Esophagus muscularis mucosa (tissue), 4 donors: Measurements from ENCODE around the gene SH3YL1. TPM values are rescaled to one million over a fixed set of nuclear protein-coding genes. Genes with fewer than 3 reads are reported as not detected.

Source experiments
- DNase-seq: peaks from one replicate; pipeline ENCODE4 v3.0.0-alpha.2; 2017; ENCODE audit errors: extremely low spot score
- H3K27ac ChIP-seq, 4 donors: fragments of 200-600 bp; sonication (generic); replicated peaks in 1 of 4; 1 replicate in 3 of 4; 2 replicates in 1 of 4; pipeline ENCODE4 v1.5.1; 2016 to 2019; ENCODE audit warnings: mild to moderate bottlenecking in 1 of 4
- H3K27me3 ChIP-seq, 4 donors: fragments of 200-600 bp; sonication (generic); one replicate each; pipeline versions ENCODE4 v1.5.1 to v1.6.0; 2016 to 2019
- H3K36me3 ChIP-seq, 4 donors: fragments of 200-600 bp; sonication (generic); one replicate each; pipeline ENCODE4 v1.5.1; 2016 to 2019
- H3K4me1 ChIP-seq, 4 donors: fragments of 200-600 bp; sonication (generic); one replicate each; pipeline ENCODE4 v1.5.1; 2016 to 2019
- H3K4me3 ChIP-seq, 4 donors: fragments of 200-600 bp; sonication (generic); 1 replicate in 2 of 4; 2 replicates in 2 of 4; pipeline ENCODE4 v1.5.1; 2016 to 2019; ENCODE audit warnings: mild to moderate bottlenecking in 4 of 4, moderate library complexity in 1 of 4
- H3K9me3 ChIP-seq, 4 donors: fragments of 200-600 bp; sonication (generic); 1 replicate in 3 of 4; 2 replicates in 1 of 4; pipeline ENCODE4 v1.5.1; 2016 to 2019
- CTCF ChIP-seq, 3 experiments: fragments of 200-600 bp in 2 of 3; fragments of 450-650 bp in 1 of 3; sonication (generic) in 2 of 3; IDR thresholded peaks; one replicate each; pipeline ENCODE4 v1.5.1; 2017 to 2019; ENCODE audit warnings: antibody characterized with exemption in 3 of 3, mild to moderate bottlenecking in 2 of 3, moderate library complexity in 1 of 3
- EP300 ChIP-seq: sonication (generic); formaldehyde crosslinking; IDR thresholded peaks from one replicate; pipeline ENCODE4 v1.6.1; 2017; ENCODE audit warnings: antibody characterized with exemption
- POLR2A ChIP-seq: fragments of 450-650 bp; IDR thresholded peaks from one replicate; pipeline ENCODE4 v1.6.1; 2017; ENCODE audit warnings: antibody characterized with exemption, moderate library complexity, mild to moderate bottlenecking, low read depth
- POLR2AphosphoS5 ChIP-seq, 2 donors: sonication (generic); formaldehyde crosslinking; IDR thresholded peaks; one replicate each; pipeline ENCODE4 v1.6.1; 2017; ENCODE audit warnings: antibody characterized with exemption in 2 of 2
- WGBS: methylation state at CpG from one replicate; pipeline ENCODE4 v1.1.5; 2018; 5-methylcytosine and 5-hydroxymethylcytosine counted together
- intact Hi-C: fragments of 100-400 bp; cut with DNase I; formaldehyde crosslinking; loops from one replicate; pipeline ENCODE4 v1.15.1; 2023
- total RNA-seq, 4 donors: library from RNA; depleted of rRNA; stranded (reverse); fragments of >200 nt; gene quantifications; one replicate each; pipeline versions ENCODE4 v1.1.0 to v1.2.1, GENCODE V29; 2016

Gene SH3YL1
- total RNA-seq, 4 donors from 2014 or later = 15.7 to 20.3 (median 18.2) TPM

DNA sequence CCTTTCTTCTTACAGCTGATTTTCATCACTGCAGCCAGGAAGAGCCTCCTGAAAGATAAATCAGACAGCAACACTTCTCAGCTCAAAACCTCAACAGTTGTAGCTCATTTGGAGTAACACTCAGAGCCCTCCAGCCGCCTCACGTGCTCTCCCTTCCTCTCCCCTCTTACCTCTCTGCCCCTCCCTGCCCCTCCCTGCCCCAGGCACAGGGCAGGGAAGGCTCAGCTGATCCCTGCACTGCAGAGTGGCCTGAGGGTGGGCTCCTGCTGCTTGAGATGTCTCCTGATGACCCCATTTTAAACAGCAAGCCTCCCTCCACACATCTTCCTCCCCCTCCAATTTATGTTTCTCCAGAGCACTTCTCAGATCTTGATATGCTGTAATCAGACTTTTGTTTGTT lies 54.4 kb downstream of the SH3YL1 start:
- no peaks in the 10 kb centered on the region for H3K36me3 ChIP-seq
- peaks cover 0 to 12% (median 5%) of the 10 kb centered on the region in 4 donors for H3K9me3 ChIP-seq
- no peak for DNase-seq
- TF ChIP-seq EP300 (no peak), POLR2AphosphoS5 (IDR thresholded peaks at IDR 0.05) (no peak), POLR2A (no peak), CTCF (IDR thresholded peaks at IDR 0.05) (no peak)
- 48% methylated on average over 2 of the region's 2 CpGs for WGBS
- H3K4me1 ChIP-seq = no peaks in the 10 kb centered on the region
- H3K27me3 ChIP-seq = peaks cover 3 to 60% (median 12%) of the 10 kb centered on the region in 4 donors
- H3K4me3 ChIP-seq = no peak overlapping the region
- H3K27ac ChIP-seq = no peak overlapping the region
- intact Hi-C loops = no loop called here

- H3K36me3 ChIP-seq = no peaks in the 10 kb centered on the region
- 80% methylated on average over 1 of the region's 1 CpG for WGBS
- no peak for DNase-seq
- intact Hi-C loops = no loop called here
- peaks cover 0 to 52% (median 12%) of the 10 kb centered on the region in 4 donors for H3K27me3 ChIP-seq
- H3K4me1 ChIP-seq = no peaks in the 10 kb centered on the region
- no peak overlapping the region for H3K4me3 ChIP-seq
- peaks cover 0 to 12% (median 5%) of the 10 kb centered on the region in 4 donors for H3K9me3 ChIP-seq
- H3K27ac ChIP-seq = no peak overlapping the region
- TF ChIP-seq EP300 (no peak), POLR2A (no peak), CTCF (IDR thresholded peaks at IDR 0.05) (no peak), POLR2AphosphoS5 (IDR thresholded peaks at IDR 0.05) (no peak)
These were observed 55.5 kb downstream of the SH3YL1 start for GRCh38 chr2:208335-208734.

GRCh38 chr2:203984-204383 lies 59.8 kb downstream of the SH3YL1 start:
- DNase-seq = no peak
- Histone ChIP-seq H3K4me3 (no peak overlapping the region), H3K27ac (no peak overlapping the region), H3K4me1 (no peaks in the 10 kb centered on the region), H3K9me3 (no peaks in the 10 kb centered on the region), H3K27me3 (peaks cover 0 to 21% (median 5%) of the 10 kb centered on the region in 4 donors), H3K36me3 (no peaks in the 10 kb centered on the region)
- intact Hi-C loops = no loop called here
- TF ChIP-seq CTCF (IDR thresholded peaks at IDR 0.05) = no peak
- TF ChIP-seq POLR2AphosphoS5 (IDR thresholded peaks at IDR 0.05) = no peak
- no peak for TF ChIP-seq EP300
- WGBS = 53% methylated on average over 2 of the region's 2 CpGs

DNA sequence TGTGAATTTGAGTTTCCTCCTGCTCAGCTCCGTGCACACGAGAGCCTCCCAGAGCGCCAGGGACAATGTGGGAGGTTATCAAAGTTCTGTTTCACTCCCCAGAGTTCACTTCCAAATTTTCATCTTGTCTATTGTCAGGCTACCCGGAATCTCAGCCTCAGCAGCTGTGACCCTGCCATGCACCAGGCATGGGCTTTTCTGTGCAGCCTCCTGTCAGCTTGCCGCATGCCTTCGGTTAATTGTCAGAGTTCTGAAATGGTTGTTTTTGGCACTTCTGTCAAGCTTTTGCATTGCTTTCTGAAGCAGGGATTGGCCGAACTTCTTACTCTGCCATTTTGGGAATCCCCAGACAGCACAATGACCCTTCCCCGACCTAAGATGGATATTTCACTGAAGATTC lies 60.4 kb downstream of the SH3YL1 start:
- H3K27ac ChIP-seq = no peak overlapping the region
- WGBS = 76% methylated on average over 7 of the region's 8 CpGs
- TF ChIP-seq EP300 (no peak), CTCF (IDR thresholded peaks at IDR 0.05) (no peak), POLR2AphosphoS5 (IDR thresholded peaks at IDR 0.05) (no peak), POLR2A (no peak)

DNA sequence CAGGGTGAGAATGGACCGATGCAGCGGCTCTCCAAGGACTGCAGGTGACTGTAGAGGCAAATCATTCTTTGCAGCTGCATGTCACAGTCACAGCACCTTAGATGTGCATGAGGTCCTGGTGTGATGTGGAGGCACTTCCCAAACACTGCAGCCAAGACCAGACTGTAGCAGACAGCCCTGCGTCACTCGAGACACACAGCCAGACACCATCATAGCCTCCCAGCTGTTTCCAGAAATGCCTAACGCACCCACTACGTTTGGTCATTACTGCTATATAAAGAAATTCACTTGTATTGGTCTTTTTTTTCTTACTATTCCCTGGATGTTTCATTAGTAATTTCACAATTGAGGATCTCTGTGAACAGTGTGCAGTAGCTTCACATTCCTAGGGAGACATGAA lies 60.9 kb downstream of the SH3YL1 start:
- WGBS = 74% methylated on average over 6 of the region's 6 CpGs
- H3K4me1 ChIP-seq = no peaks in the 10 kb centered on the region
- no peak overlapping the region for H3K27ac ChIP-seq
- no peak overlapping the region for H3K4me3 ChIP-seq
- no peak for DNase-seq
- no peaks in the 10 kb centered on the region for H3K36me3 ChIP-seq
- TF ChIP-seq POLR2AphosphoS5 (IDR thresholded peaks at IDR 0.05) (no peak), CTCF (IDR thresholded peaks at IDR 0.05) (no peak)
- H3K9me3 ChIP-seq = no peaks in the 10 kb centered on the region
- peaks cover 0 to 14% (median under 1%) of the 10 kb centered on the region in 4 donors for H3K27me3 ChIP-seq
- intact Hi-C loops = no loop called here

More for the DNA sequence above, 60.4 kb downstream of the SH3YL1 start:
- DNase-seq = no peak
- Histone ChIP-seq H3K36me3 (no peaks in the 10 kb centered on the region), H3K9me3 (no peaks in the 10 kb centered on the region), H3K4me3 (no peak overlapping the region), H3K4me1 (no peaks in the 10 kb centered on the region), H3K27me3 (peaks cover 0 to 18% (median 3%) of the 10 kb centered on the region in 4 donors)
- intact Hi-C loops = no loop called here
